Measurements from ENCODE around the gene AKT3. TPM values are rescaled to one million over a fixed set of nuclear protein-coding genes. Genes with fewer than 3 reads are reported as not detected.

AKT3 gene
- polyA plus RNA-seq, 1 experiment: 34.9 TPM

- no peaks in the 10 kb centered on the region for H3K27me3 ChIP-seq (ENCODE audit: control insufficient read depth, insufficient read depth, low read length)
- H3K4me3 ChIP-seq (ENCODE audit: low read depth, low read length): no peak overlapping the region
- no peak for TF ChIP-seq CTCF (IDR thresholded peaks at IDR 0.05; ENCODE audit: low read depth, low read length)
- no peak for DNase-seq (ENCODE audit: low read depth, low spot score)
- CTCF ChIA-PET: interaction anchor here (1.0 to 1.2 kb wide), 2 partner anchors 13 to 392 kb away, joined by 4 to 9 read pairs; no protein-coding TSS in a partner anchor
- H3K27ac ChIP-seq (ENCODE audit: low read depth, low read length): no peak overlapping the region
- POLR2A ChIA-PET: no interaction called here
- H3K9me3 ChIP-seq (ENCODE audit: control insufficient read depth, insufficient read depth, low read length): peaks cover 4% of the 10 kb centered on the region
These were observed 114.6 kb downstream of the AKT3 start for GRCh38 chr1:243735457-243735856.

GRCh38 chr1:243734308-243734695, 115.7 kb downstream of the AKT3 start:
- ChIA-PET CTCF (interaction anchor here (3.8 kb wide), 1 partner anchor 14 kb away, joined by 16 read pairs; no protein-coding TSS in a partner anchor), POLR2A (no interaction called here)
- peaks cover 9% of the 10 kb centered on the region for H3K9me3 ChIP-seq (ENCODE audit: control insufficient read depth, insufficient read depth, low read length)
- no peak overlapping the region for H3K4me3 ChIP-seq (ENCODE audit: low read depth, low read length)
- H3K27me3 ChIP-seq (ENCODE audit: control insufficient read depth, insufficient read depth, low read length): no peaks in the 10 kb centered on the region
- no peak overlapping the region for H3K27ac ChIP-seq (ENCODE audit: low read depth, low read length)
- no peak for DNase-seq (ENCODE audit: low read depth, low spot score)
- no peak for TF ChIP-seq CTCF (IDR thresholded peaks at IDR 0.05; ENCODE audit: low read depth, low read length)

DNA sequence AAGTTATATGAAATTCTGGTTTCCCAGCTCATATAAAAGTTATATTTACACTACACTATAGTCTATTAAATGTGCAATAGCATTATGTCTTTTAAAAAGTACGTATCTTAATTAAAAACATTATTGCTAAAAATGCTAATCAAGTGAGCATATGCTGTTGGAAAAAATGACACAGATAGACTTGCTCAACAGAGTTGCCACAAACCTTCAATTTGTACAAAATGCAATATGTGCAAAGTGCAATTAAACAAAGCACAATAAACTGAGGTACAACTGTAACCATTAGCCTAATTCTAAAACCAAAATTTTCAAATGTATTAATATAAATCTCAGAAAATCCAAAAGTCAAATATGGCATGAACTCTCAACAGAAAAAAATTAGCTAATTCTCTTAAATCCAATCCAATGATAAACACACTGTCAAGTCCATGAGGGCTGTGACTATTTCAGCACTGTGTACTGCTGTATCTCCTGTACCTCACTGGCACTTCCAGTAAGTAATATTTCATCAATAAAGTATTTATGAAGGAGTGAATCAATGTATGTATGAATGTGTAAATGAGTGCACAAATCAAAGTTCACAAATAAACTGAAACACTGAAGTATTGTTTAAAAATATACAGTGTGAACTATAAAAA, 116.3 kb downstream of the AKT3 start:
- H3K9me3 ChIP-seq (ENCODE audit: control insufficient read depth, insufficient read depth, low read length): peaks cover 9% of the 10 kb centered on the region
- CTCF ChIA-PET: interaction anchor here (3.8 kb wide), 1 partner anchor 15 kb away, joined by 16 read pairs; no protein-coding TSS in a partner anchor
- TF ChIP-seq CTCF (IDR thresholded peaks at IDR 0.05; ENCODE audit: low read depth, low read length): no peak
- POLR2A ChIA-PET: no interaction called here
- H3K4me3 ChIP-seq (ENCODE audit: low read depth, low read length): no peak overlapping the region
- H3K27ac ChIP-seq (ENCODE audit: low read depth, low read length): no peak overlapping the region
- no peak for DNase-seq (ENCODE audit: low read depth, low spot score)
- no peaks in the 10 kb centered on the region for H3K27me3 ChIP-seq (ENCODE audit: control insufficient read depth, insufficient read depth, low read length)

GRCh38 chr1:243732637-243733036, 117.4 kb downstream of the AKT3 start:
- TF ChIP-seq CTCF (IDR thresholded peaks at IDR 0.05; ENCODE audit: low read depth, low read length): no peak
- ChIA-PET POLR2A (interaction anchor here (1.0 kb wide), 1 partner anchor 14 kb away, joined by 3 read pairs; no protein-coding TSS in a partner anchor), CTCF (interaction anchor here (0.6 to 3.8 kb wide), 3 partner anchors 16 to 277 kb away, joined by 3 to 16 read pairs (median 3); no protein-coding TSS in a partner anchor)
- Histone ChIP-seq H3K9me3 (ENCODE audit: control insufficient read depth, insufficient read depth, low read length) (peaks cover 9% of the 10 kb centered on the region), H3K27me3 (ENCODE audit: control insufficient read depth, insufficient read depth, low read length) (no peaks in the 10 kb centered on the region), H3K4me3 (ENCODE audit: low read depth, low read length) (no peak overlapping the region), H3K27ac (ENCODE audit: low read depth, low read length) (no peak overlapping the region)
- DNase-seq (ENCODE audit: low read depth, low spot score): no peak

GRCh38 chr1:243731974-243732625, 117.9 kb downstream of the AKT3 start:
- Histone ChIP-seq H3K9me3 (ENCODE audit: control insufficient read depth, insufficient read depth, low read length) (peaks cover 9% of the 10 kb centered on the region), H3K27ac (ENCODE audit: low read depth, low read length) (no peak overlapping the region), H3K27me3 (ENCODE audit: control insufficient read depth, insufficient read depth, low read length) (no peaks in the 10 kb centered on the region), H3K4me3 (ENCODE audit: low read depth, low read length) (no peak overlapping the region)
- no peak for DNase-seq (ENCODE audit: low read depth, low spot score)
- TF ChIP-seq CTCF (IDR thresholded peaks at IDR 0.05; ENCODE audit: low read depth, low read length): no peak
- POLR2A ChIA-PET: interaction anchor here (1.0 kb wide), 1 partner anchor 14 kb away, joined by 3 read pairs; no protein-coding TSS in a partner anchor
- CTCF ChIA-PET: interaction anchor here (1.0 to 3.8 kb wide), 2 partner anchors 16 to 19 kb away, joined by 3 to 16 read pairs; no protein-coding TSS in a partner anchor
